ENCODE data around the gene MED10. TPM values are rescaled to one million over a fixed set of nuclear protein-coding genes. Genes with fewer than 3 reads are reported as not detected.

MED10 gene
- total RNA-seq, 2 experiments from 2014 or later, result 49.2 to 51.5 TPM

DNA sequence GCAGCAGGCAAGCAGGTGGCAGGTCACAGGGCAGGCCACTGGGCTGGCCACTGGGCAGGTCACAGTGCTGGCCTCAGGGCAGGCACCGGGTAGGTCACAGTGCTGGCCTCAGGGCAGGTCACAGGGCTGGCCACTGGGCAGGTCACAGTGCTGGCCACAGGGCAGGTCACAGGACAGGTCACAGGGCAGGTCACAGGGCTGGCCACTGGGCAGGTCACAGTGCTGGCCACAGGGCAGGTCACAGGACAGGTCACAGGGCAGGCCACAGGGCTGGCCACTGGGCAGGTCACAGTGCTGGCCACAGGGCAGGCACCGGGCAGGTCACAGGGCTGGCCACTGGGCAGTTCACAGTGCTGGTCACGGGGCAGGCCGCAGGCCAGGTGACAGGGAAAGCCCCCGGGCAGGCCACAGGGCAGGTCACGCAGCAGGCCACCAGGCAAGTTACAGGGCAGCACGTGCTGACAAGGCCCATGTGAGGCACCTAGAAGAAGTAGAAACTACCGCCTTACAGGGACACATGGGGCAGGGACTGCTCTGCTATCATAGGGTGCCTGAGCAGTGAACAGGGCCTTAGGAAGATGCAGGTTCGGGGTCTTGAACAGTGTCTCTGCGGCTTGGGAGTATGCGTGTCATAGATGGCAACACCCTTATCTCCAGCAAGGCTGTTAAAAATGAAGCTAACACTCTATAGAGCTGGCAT lies 18.6 kb upstream of the MED10 start:
- Mint-ChIP-seq H3K27me3 (ENCODE audit: low read depth) (peaks cover 14% of the 10 kb centered on the region), H3K4me3 (no peak overlapping the region), H3K9me3 (ENCODE audit: insufficient read depth) (no peaks in the 10 kb centered on the region), H3K27ac (no peak overlapping the region), H3K36me3 (ENCODE audit: low read depth) (no peaks in the 10 kb centered on the region), H3K4me1 (ENCODE audit: low read depth) (peaks cover 2% of the 10 kb centered on the region)
- DNase-seq (no peak), ATAC-seq (no peak)
- ChIA-PET POLR2A (no interaction called here), CTCF (no interaction called here)

DNA sequence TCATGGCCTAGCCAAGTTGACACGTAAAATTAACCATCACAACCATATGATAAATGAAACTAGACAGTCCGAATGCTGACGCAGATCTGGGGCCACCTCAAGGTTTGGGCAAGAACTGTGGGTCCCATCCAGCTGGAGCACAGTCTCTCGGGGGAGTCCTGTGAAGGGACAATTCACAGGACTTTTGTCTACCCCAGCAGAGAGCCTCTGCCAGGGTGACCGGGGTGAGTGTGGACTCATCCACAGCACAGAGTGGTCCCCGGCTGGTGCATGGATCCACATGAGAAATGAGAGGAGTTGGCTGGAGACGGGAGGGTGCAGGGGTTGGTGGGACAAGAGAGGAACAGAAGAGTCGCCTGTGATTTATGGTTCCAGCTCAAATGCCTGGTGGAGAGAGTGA lies 17.7 kb upstream of the MED10 start:
- ChIA-PET POLR2A (no interaction called here), CTCF (no interaction called here)
- H3K27ac Mint-ChIP-seq, result no peak overlapping the region
- no peaks in the 10 kb centered on the region for H3K36me3 Mint-ChIP-seq (ENCODE audit: low read depth)
- H3K9me3 Mint-ChIP-seq (ENCODE audit: insufficient read depth), result no peaks in the 10 kb centered on the region
- DNase-seq (no peak), ATAC-seq (no peak)
- H3K4me1 Mint-ChIP-seq (ENCODE audit: low read depth), result peaks cover 2% of the 10 kb centered on the region
- H3K4me3 Mint-ChIP-seq, result no peak overlapping the region
- H3K27me3 Mint-ChIP-seq (ENCODE audit: low read depth), result peaks cover 11% of the 10 kb centered on the region

DNA sequence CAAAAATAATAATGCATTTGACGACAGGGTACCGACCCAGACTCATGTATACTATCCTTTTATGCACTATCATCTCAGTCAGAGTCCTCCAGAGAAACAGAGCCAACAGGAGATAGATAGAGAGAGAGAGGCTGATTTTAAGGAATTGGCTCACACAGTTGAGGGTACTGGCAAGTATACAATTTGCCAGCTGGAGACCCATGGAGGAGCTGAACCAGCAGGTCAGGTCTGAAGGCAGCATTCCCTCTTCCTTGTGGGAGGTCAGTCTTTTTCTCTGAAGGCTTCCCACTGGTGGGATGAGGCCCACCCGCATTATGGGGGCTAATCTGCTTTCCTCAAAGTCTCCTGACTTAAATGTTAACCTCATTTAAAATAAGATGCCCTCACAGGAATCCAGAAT lies 17.3 kb upstream of the MED10 start:
- CTCF ChIA-PET, result no interaction called here
- POLR2A ChIA-PET, result no interaction called here
- H3K4me3 Mint-ChIP-seq, result no peak overlapping the region

DNA sequence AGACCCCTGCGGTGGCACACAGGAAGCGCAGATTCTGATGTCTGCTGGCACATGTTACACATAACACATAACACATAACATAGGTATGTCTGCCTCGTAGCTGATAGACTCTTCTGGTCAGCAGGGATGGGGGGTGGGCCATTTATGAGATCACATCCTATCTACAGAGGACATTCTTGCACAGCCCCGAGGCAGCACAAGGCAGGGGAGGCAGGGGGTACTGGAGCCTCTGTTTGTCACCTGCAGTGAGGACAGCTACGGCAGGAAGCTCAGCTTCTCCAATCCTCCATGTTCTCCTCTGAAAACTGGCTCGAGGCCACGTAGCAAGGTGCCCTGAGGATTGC lies 16.7 kb upstream of the MED10 start:
- Mint-ChIP-seq H3K4me1 (ENCODE audit: low read depth) (peaks cover 2% of the 10 kb centered on the region), H3K27me3 (ENCODE audit: low read depth) (peaks cover 9% of the 10 kb centered on the region)

More for the DNA sequence above, 17.3 kb upstream of the MED10 start:
- H3K27ac Mint-ChIP-seq, result no peak overlapping the region
- no peak for ATAC-seq
- H3K9me3 Mint-ChIP-seq (ENCODE audit: insufficient read depth), result no peaks in the 10 kb centered on the region
- DNase-seq, result no peak
- H3K36me3 Mint-ChIP-seq (ENCODE audit: low read depth), result no peaks in the 10 kb centered on the region
- H3K4me1 Mint-ChIP-seq (ENCODE audit: low read depth), result peaks cover 2% of the 10 kb centered on the region
- H3K27me3 Mint-ChIP-seq (ENCODE audit: low read depth), result peaks cover 11% of the 10 kb centered on the region

DNA sequence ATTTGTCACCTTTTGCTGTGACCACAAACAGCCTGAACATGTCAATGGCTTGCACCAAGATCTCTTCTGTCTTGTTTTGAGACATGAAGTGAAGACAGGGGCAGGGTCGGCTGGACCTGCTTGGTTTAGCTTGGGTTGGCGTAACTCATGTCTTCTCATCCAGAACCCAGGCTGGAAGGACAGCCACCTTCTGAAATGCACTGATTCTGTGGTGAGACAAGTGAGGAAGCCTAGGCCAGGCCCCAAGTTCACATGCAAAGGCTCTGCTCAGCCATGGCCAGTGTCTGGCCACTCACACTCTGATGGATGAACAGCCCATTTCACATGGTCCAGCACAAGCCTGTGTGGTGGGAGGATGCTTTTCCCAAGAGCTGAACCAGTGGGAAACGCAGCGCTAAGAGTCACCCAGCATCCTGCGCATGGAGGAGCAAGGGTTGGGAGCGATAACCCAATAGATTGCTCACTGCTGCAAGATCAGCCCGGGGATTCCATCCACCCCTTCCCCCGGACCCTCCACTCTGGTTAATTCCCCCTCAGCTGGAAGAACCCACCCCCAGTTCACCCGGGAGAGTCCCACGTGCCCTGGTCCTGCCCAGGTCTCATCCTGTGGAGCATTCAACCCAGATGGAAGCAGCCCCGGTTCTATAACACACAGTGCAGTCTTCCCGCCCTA lies 16.2 kb upstream of the MED10 start:
- DNase-seq (no peak), ATAC-seq (no peak)
- Mint-ChIP-seq H3K4me3 (no peak overlapping the region), H3K36me3 (ENCODE audit: low read depth) (no peaks in the 10 kb centered on the region), H3K9me3 (ENCODE audit: insufficient read depth) (no peaks in the 10 kb centered on the region), H3K27me3 (ENCODE audit: low read depth) (peaks cover 11% of the 10 kb centered on the region), H3K27ac (no peak overlapping the region), H3K4me1 (ENCODE audit: low read depth) (peaks cover 2% of the 10 kb centered on the region)
- ChIA-PET POLR2A (interaction anchor here (1.0 kb wide), 1 partner anchor 16 kb away, joined by 4 read pairs; the partner anchor contains the start of gene MED10), CTCF (no interaction called here)

More for the DNA sequence above, 16.7 kb upstream of the MED10 start:
- no peaks in the 10 kb centered on the region for H3K9me3 Mint-ChIP-seq (ENCODE audit: insufficient read depth)
- POLR2A ChIA-PET, result no interaction called here
- no peaks in the 10 kb centered on the region for H3K36me3 Mint-ChIP-seq (ENCODE audit: low read depth)
- no peak for DNase-seq
- ATAC-seq, result no peak
- CTCF ChIA-PET, result no interaction called here
- H3K27ac Mint-ChIP-seq, result no peak overlapping the region
- no peak overlapping the region for H3K4me3 Mint-ChIP-seq

DNA sequence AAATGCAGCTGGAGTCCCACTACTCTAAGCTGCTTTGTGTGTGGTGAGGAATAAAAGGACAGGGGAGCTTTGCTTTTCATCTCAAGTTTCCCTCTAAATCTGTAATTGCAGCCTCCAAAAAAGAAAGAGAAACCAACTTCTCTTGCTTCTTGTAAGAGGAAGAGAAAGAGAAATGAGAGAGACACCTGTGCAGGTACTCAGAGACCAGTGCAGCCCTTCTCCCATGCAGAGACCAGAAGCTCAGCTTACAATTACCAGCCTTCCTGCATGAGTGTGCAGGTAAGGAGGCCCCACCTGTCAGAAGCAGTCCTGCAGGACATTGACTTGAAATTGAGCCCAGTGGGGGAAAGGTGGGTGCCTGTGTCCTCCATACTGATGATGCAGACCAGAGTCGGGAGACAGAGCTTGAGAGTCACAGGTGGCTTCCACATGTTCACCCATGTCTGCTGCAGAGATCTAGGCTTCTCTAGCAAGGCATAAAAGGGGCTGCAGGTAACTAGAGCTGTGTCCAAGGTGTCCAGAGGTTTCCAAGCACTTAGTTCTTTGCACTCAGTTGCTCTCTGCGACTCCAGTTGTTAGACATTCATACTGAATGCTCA lies 15.3 kb upstream of the MED10 start:
- POLR2A ChIA-PET, result interaction anchor here (1.0 kb wide), 1 partner anchor 15 kb away, joined by 4 read pairs; the partner anchor contains the start of gene MED10
- no peak overlapping the region for H3K27ac Mint-ChIP-seq
- CTCF ChIA-PET, result no interaction called here

DNA sequence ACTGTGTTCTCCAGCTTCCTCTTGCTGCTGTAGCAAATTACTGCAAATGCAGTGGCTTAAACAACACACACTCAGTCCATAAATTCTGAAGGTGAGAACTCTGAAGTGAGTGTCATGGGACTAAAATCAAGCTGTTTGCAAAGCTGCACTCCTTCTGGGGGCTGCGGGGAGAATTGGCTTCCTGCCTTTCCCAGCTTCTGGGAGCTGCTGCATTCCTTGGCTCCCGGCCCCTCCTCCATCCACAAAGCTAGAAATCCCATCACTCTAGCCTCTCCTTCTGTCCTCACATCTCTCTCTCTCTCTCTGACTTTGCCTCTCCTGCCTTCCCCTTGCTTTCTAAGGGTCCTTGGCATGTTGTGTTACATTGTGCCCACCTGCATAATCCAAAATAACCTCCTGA lies 14.2 kb upstream of the MED10 start:
- Mint-ChIP-seq H3K36me3 (ENCODE audit: low read depth) (no peaks in the 10 kb centered on the region), H3K27me3 (ENCODE audit: low read depth) (peaks cover 16% of the 10 kb centered on the region), H3K4me3 (no peak overlapping the region), H3K4me1 (ENCODE audit: low read depth) (peaks cover 2% of the 10 kb centered on the region), H3K27ac (no peak overlapping the region), H3K9me3 (ENCODE audit: insufficient read depth) (no peaks in the 10 kb centered on the region)
- ATAC-seq, result no peak
- ChIA-PET POLR2A (no interaction called here), CTCF (no interaction called here)
- no peak for DNase-seq

More for the DNA sequence above, 15.3 kb upstream of the MED10 start:
- Mint-ChIP-seq H3K4me1 (ENCODE audit: low read depth) (peaks cover 2% of the 10 kb centered on the region), H3K36me3 (ENCODE audit: low read depth) (no peaks in the 10 kb centered on the region), H3K9me3 (ENCODE audit: insufficient read depth) (no peaks in the 10 kb centered on the region), H3K4me3 (no peak overlapping the region), H3K27me3 (ENCODE audit: low read depth) (peaks cover 16% of the 10 kb centered on the region)
- ATAC-seq (no peak), DNase-seq (no peak)

DNA sequence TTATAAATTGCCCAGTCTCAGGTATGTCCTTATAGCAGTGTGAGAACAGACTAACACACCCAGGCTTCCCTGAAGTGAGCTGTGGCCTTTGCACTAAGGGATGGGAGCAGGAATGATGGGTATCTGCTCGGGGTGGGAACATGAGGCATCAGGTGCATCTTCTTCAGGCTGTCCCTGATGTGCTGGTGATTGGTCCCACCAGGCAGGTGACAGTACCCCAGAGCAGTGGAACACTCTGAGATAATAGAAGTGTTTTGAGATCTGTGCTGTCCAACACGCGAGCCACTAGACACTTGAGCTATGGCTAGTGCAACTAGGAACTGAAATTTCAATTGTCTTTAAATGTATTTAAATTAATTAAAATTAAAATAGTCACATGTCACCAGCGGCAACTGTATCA lies 12.8 kb upstream of the MED10 start:
- peaks cover 19% of the 10 kb centered on the region for H3K27me3 Mint-ChIP-seq (ENCODE audit: low read depth)

DNA sequence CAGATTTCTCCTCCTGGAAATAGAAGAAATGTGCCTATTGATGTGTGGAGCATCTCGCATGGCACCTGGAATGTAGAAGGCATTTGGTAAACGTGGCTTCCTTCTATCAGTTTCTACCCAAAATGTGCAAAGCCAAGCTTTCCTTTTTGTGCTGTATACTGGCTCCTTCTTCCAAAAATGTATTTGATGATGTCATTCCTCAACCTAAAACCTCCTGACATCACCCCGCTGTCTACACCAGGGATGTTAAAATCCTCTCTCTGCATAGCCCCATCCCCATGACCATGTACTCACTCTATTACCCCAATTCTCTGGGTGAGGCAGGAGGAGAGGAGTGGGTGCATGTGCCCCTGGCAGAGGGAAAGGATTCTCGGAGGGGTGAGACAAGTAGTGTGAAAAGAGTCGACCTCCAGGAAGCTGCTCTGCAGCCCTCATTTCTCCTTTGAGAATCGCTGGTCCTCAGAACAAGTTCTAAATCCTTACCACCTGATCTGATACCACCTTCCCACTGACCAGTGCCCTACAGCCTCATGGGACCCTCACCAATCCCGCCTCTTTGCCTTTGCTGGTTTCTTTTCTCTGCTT lies 11.7 kb upstream of the MED10 start:
- H3K27me3 Mint-ChIP-seq (ENCODE audit: low read depth), result peaks cover 25% of the 10 kb centered on the region
- ATAC-seq (no peak), DNase-seq (no peak)
- no peak overlapping the region for H3K4me3 Mint-ChIP-seq
- peaks cover 2% of the 10 kb centered on the region for H3K4me1 Mint-ChIP-seq (ENCODE audit: low read depth)
- ChIA-PET CTCF (interaction anchor here (1.1 kb wide), 1 partner anchor 13 kb away, joined by 3 read pairs; no protein-coding TSS in a partner anchor), POLR2A (no interaction called here)
- no peaks in the 10 kb centered on the region for H3K9me3 Mint-ChIP-seq (ENCODE audit: insufficient read depth)
- H3K27ac Mint-ChIP-seq, result no peak overlapping the region
- no peaks in the 10 kb centered on the region for H3K36me3 Mint-ChIP-seq (ENCODE audit: low read depth)

More for the DNA sequence above, 12.8 kb upstream of the MED10 start:
- CTCF ChIA-PET, result no interaction called here
- ATAC-seq, result no peak
- no peaks in the 10 kb centered on the region for H3K9me3 Mint-ChIP-seq (ENCODE audit: insufficient read depth)
- H3K36me3 Mint-ChIP-seq (ENCODE audit: low read depth), result no peaks in the 10 kb centered on the region
- no peak for DNase-seq
- no peak overlapping the region for H3K27ac Mint-ChIP-seq
- POLR2A ChIA-PET, result no interaction called here
- no peak overlapping the region for H3K4me3 Mint-ChIP-seq
- H3K4me1 Mint-ChIP-seq (ENCODE audit: low read depth), result peaks cover 2% of the 10 kb centered on the region

DNA sequence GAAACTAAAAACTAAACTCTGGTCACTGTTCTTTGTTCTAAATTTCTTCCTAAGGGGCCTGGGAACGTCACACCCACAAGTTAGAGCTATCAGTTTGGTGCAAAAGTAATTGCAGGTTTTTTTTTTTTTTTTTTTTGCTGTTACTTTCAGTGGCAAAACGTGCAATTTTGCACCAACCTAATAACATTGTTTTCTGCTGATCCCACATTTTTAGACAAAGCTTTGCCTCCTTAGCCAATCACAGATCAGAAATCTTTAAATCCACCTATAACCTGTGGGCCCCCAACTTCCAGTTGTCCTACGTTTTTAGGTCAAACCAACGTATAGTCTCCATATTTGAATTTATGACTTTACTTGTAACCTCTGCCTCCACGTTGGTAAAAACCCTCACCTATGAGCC lies 11.1 kb upstream of the MED10 start:
- Mint-ChIP-seq H3K4me3 (no peak overlapping the region), H3K9me3 (ENCODE audit: insufficient read depth) (no peaks in the 10 kb centered on the region), H3K27ac (no peak overlapping the region), H3K27me3 (ENCODE audit: low read depth) (peaks cover 27% of the 10 kb centered on the region), H3K36me3 (ENCODE audit: low read depth) (no peaks in the 10 kb centered on the region), H3K4me1 (ENCODE audit: low read depth) (peaks cover 2% of the 10 kb centered on the region)
- ATAC-seq, result no peak
- CTCF ChIA-PET, result interaction anchor here (1.1 kb wide), 1 partner anchor 14 kb away, joined by 3 read pairs; no protein-coding TSS in a partner anchor
- no peak for DNase-seq
- POLR2A ChIA-PET, result interaction anchor here (1.5 kb wide), 1 partner anchor 11 kb away, joined by 3 read pairs; the partner anchor contains the start of gene MED10

DNA sequence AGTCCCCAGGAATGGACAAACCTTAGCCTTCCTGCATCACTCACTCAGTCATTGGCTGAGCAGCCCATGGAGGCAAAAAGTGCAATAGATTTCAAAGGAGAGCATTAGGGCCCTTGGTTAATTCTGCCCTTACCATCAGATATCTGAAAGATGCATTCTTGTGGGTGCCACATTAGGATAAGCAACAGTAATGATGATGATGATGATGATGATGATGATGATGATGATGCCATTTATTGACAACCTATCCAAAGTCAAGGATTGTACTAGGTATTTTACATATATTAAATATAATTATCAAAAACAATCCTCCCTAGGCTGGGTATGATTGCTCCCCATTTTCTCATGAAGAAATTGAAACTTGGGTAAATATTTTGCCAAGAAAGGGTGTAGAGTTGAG lies 9.6 kb upstream of the MED10 start:
- no peak overlapping the region for H3K4me3 Mint-ChIP-seq
- no peaks in the 10 kb centered on the region for H3K4me1 Mint-ChIP-seq (ENCODE audit: low read depth)
- H3K9me3 Mint-ChIP-seq (ENCODE audit: insufficient read depth), result no peaks in the 10 kb centered on the region
- no peak overlapping the region for H3K27ac Mint-ChIP-seq
- H3K36me3 Mint-ChIP-seq (ENCODE audit: low read depth), result no peaks in the 10 kb centered on the region
- ChIA-PET POLR2A (interaction anchor here (1.5 kb wide), 1 partner anchor 9 kb away, joined by 3 read pairs; the partner anchor contains the start of gene MED10), CTCF (no interaction called here)
- DNase-seq, result no peak
- no peak for ATAC-seq
- H3K27me3 Mint-ChIP-seq (ENCODE audit: low read depth), result peaks cover 31% of the 10 kb centered on the region

DNA sequence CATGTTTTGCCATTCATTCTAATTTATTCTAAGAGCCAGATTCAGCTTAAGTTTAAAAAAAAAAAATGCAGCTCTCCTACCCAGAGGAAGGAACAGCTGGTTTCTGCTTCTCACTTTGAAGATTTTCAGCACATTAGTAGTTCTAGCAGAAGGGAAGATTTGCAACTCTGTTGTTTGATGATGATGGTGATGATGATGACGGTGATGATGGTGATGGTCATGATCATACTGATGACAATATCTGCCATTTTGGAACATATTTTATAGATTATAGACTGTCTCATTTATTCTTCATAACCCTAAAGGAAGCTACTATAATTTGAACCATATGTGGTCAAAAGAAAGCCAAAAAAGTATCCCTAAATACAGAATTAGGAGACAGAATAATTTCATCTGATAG lies 7.9 kb upstream of the MED10 start:
- POLR2A ChIA-PET, result interaction anchor here (0.5 kb wide), 1 partner anchor 226 kb away, joined by 3 read pairs; no protein-coding TSS in a partner anchor
- CTCF ChIA-PET, result no interaction called here
- ATAC-seq, result no peak
- Mint-ChIP-seq H3K27me3 (ENCODE audit: low read depth) (peaks cover 26% of the 10 kb centered on the region), H3K36me3 (ENCODE audit: low read depth) (no peaks in the 10 kb centered on the region), H3K4me1 (ENCODE audit: low read depth) (no peaks in the 10 kb centered on the region), H3K4me3 (no peak overlapping the region), H3K27ac (no peak overlapping the region), H3K9me3 (ENCODE audit: insufficient read depth) (no peaks in the 10 kb centered on the region)
- DNase-seq, result no peak

Data from activated CD8-positive, alpha-beta T cell treated with anti-CD3 and anti-CD28 coated beads, Interleukin-2, amount 10 ng/mL, durations not matched to agents 7 days and 5 days (primary cell).